T-helper 2 cell treated with Interferon-gamma antibody and Interleukin-4, amounts not matched to agents 100 ng/mL and 5 ng/mL, for 36 hours (primary cell): ENCODE results near the gene PGLYRP4. TPM values are rescaled to one million over a fixed set of nuclear protein-coding genes. Genes with fewer than 3 reads are reported as not detected.

Experiments used
- intact Hi-C: fragments of 100-400 bp; cut with micrococcal nuclease; formaldehyde crosslinking; loops from one replicate; pipeline ENCODE4 v1.15.1; 2023
- total RNA-seq: library from RNA; stranded (reverse); gene quantifications from 2 replicates; pipeline ENCODE4 v1.2.3, GENCODE V29; 2022

Gene PGLYRP4
- total RNA-seq, 1 donor from 2014 or later = not detected

- intact Hi-C loops = no loop called here
Observed at GRCh38 chr1:153375511-153375910, 26.9 kb upstream of the PGLYRP4 start, which contains the start of gene S100A12. TSS of gene S100A12 (minus strand) at chr1:153375621. CDS start at chr1:153374592, 1,029 bp downstream.

DNA sequence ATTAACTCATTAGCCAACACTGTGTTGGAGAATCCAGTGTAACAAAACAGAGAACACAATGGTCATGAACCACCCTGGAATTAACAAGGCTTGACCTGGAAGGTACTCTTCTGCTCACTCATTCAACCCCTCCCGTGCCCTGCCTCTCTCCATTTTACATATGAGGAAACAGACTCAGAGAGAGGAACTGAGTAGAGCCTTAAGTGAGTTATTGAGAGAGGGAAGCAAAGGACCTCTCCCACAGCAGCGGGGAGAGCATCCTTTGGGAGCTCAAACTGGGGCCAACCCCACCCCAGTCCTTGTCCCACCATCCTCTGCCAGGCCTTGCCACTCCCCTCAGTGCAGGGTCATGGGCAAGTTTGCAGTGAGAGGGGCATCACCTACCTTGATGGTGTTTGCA, 25.4 kb upstream of the PGLYRP4 start:
- intact Hi-C loops = no loop called here

GRCh38 chr1:153372571-153372970, 23.9 kb upstream of the PGLYRP4 start:
- intact Hi-C loops = no loop called here

GRCh38 chr1:153371231-153371630, 22.6 kb upstream of the PGLYRP4 start:
- intact Hi-C loops = no loop called here

- intact Hi-C loops = no loop called here
Observed at GRCh38 chr1:153370146-153370545, 21.5 kb upstream of the PGLYRP4 start.

DNA sequence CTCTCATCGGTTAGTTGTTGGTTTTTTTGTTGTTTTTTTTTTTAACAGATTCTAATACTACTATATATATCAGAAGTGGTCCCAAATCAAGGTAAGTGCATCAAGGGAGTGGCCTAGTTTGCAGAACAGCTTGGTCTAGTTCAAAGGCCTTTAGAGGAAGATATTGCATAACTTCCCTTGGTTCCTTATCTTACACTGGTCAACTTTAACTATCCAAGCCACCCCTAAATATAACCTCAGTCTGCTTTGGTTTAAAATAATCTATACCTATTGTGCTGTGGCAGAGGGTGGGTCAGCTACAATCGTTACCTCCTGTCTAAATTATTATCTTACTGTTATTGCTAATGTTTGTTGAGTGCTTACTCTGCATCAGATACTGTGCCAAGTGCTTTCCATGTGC, 19.9 kb upstream of the PGLYRP4 start:
- intact Hi-C loops = no loop called here

GRCh38 chr1:153367090-153367489, 18.4 kb upstream of the PGLYRP4 start:
- intact Hi-C loops = no loop called here

- intact Hi-C loops = no loop called here
Observed at GRCh38 chr1:153366261-153366660, 17.6 kb upstream of the PGLYRP4 start.

GRCh38 chr1:153365696-153366095, 17.1 kb upstream of the PGLYRP4 start:
- intact Hi-C loops = no loop called here

GRCh38 chr1:153364766-153365666, 16.4 kb upstream of the PGLYRP4 start:
- intact Hi-C loops = no loop called here

DNA sequence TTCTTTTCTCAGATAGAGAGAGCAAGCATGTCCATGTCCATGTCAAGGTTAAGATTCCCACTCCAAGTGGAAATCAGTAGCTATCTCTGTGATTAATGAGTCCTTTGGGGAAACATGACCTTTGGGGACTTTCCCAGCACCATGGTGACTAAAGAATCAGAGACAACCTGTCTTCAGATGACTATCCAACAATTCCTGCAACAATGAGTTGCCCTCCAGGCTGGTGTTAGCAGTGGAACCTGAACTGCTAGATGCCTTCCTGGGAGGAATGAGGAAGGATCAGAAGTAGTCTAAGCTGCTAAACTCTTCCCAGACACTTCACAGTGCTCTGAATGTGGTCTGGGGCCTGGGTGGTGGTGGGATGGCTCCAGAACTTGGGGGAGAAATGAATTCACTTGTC, 15.5 kb upstream of the PGLYRP4 start:
- intact Hi-C loops = no loop called here

- intact Hi-C loops = no loop called here
Observed at GRCh38 chr1:153363641-153364040, 15.0 kb upstream of the PGLYRP4 start.

- intact Hi-C loops = no loop called here
Observed at GRCh38 chr1:153362187-153362775, 13.6 kb upstream of the PGLYRP4 start.

GRCh38 chr1:153361480-153362109, 13.0 kb upstream of the PGLYRP4 start:
- intact Hi-C loops = no loop called here

- intact Hi-C loops = no loop called here
Observed at GRCh38 chr1:153360592-153361479, 12.2 kb upstream of the PGLYRP4 start.

GRCh38 chr1:153360190-153360589, 11.5 kb upstream of the PGLYRP4 start:
- intact Hi-C loops = no loop called here

- intact Hi-C loops = no loop called here
Observed at GRCh38 chr1:153359241-153359640, 10.6 kb upstream of the PGLYRP4 start.

- intact Hi-C loops = no loop called here
Observed at GRCh38 chr1:153358691-153358975, 10.0 kb upstream of the PGLYRP4 start.

- intact Hi-C loops = no loop called here
Observed at GRCh38 chr1:153357853-153358690, 9.4 kb upstream of the PGLYRP4 start, which contains the start of gene S100A9. TSS of gene S100A9 (plus strand) at chr1:153357854. CDS start at chr1:153358284, 430 bp downstream.

DNA sequence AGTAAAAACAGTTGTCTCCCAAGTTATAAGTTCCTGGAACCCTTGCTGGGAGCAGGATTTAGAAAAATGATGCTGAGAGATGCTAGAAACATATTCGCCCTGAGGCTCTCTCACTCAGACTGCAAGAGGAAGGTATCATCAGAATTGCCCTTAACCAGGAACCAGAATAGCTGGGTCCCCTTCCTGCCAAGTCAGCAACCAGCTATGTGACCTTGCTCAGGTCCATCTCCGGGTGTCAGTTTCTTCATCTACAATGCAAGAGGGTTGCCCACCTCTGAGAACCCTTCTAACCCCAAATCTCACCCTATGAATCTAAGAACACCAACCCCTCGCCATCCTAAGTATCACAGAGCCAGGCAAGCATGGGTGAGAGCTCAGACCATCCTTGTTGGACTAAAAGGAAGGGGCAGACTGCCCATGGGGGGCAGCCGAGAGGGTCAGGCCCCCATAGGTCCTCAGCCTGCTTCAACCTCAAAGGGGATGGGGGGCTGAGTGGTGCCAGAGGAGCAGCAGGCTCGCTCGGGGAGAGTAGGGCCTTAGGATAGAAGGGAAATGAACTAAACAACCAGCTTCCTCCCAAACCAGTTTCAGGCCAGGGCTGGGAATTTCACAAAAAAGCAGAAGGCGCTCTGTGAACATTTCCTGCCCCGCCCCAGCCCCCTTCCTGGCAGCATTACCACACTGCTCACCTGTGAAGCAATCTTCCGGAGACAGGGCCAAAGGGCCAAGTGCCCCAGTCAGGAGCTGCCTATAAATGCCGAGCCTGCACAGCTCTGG, 8.6 kb upstream of the PGLYRP4 start:
- intact Hi-C loops = no loop called here
